Breast epithelium (tissue), 4 donors: ENCODE data around the gene PALMD. TPM values are rescaled to one million over a fixed set of nuclear protein-coding genes. Genes with fewer than 3 reads are reported as not detected.

Source experiments
- DNase-seq, 2 donors: peaks; one replicate each; pipeline ENCODE4 v3.0.0-alpha.2; 2019; ENCODE audit warnings: low spot score in 2 of 2
- H3K27ac ChIP-seq, 2 donors: fragments of 200-600 bp; sonication (generic) in 1 of 2; one replicate each; pipeline ENCODE4 v1.5.1; 2016 to 2019; ENCODE audit warnings: mild to moderate bottlenecking in 1 of 2
- H3K27me3 ChIP-seq, 2 donors: fragments of 200-600 bp; sonication (generic) in 1 of 2; one replicate each; pipeline versions ENCODE4 v1.5.1 to v1.6.0; 2017 to 2019; ENCODE audit warnings: control low read depth in 1 of 2, mild to moderate bottlenecking in 1 of 2
- H3K36me3 ChIP-seq: fragments of 200-600 bp; one replicate; pipeline ENCODE4 v1.5.1; 2019
- H3K4me1 ChIP-seq, 2 donors: fragments of 200-600 bp; sonication (generic); one replicate each; pipeline ENCODE4 v1.5.1; 2016 to 2019; ENCODE audit warnings: control low read depth in 1 of 2
- H3K4me3 ChIP-seq, 3 donors: fragments of 200-600 bp; sonication (generic); 1 replicate in 2 of 3; 2 replicates in 1 of 3; pipeline ENCODE4 v1.5.1; 2016 to 2019; ENCODE audit warnings: mild to moderate bottlenecking in 3 of 3, moderate library complexity in 2 of 3
- H3K9me3 ChIP-seq, 2 donors: fragments of 200-600 bp; sonication (generic) in 1 of 2; one replicate each; pipeline ENCODE4 v1.5.1; 2016 to 2019; ENCODE audit warnings: control low read depth in 1 of 2
- CTCF ChIP-seq, 3 donors: fragments of 450-650 bp; IDR thresholded peaks; one replicate each; pipeline ENCODE4 v1.5.1; 2016 to 2017; ENCODE audit warnings: antibody characterized with exemption in 3 of 3, mild to moderate bottlenecking in 3 of 3, moderate library complexity in 3 of 3
- POLR2A ChIP-seq: fragments of 450-650 bp; IDR thresholded peaks from one replicate; pipeline ENCODE4 v1.6.1; 2016; ENCODE audit warnings: antibody characterized with exemption, mild to moderate bottlenecking, moderate library complexity
- POLR2AphosphoS5 ChIP-seq, 3 donors: sonication (generic); formaldehyde crosslinking; IDR thresholded peaks; one replicate each; pipeline ENCODE4 v1.6.1; 2017; ENCODE audit warnings: antibody characterized with exemption in 3 of 3
- intact Hi-C: fragments of 100-400 bp; cut with DNase I; formaldehyde crosslinking; loops from one replicate; pipeline ENCODE4 v1.15.1; 2023; ENCODE audit warnings: low total_unique reads
- total RNA-seq, 3 donors: library from RNA; depleted of rRNA; stranded (reverse); fragments of >200 nt; gene quantifications; one replicate each; pipeline ENCODE4 v1.1.0, GENCODE V29; 2016

PALMD gene
- total RNA-seq, 3 donors from 2014 or later, result 35.3 to 96.7 (median 77.7) TPM

DNA sequence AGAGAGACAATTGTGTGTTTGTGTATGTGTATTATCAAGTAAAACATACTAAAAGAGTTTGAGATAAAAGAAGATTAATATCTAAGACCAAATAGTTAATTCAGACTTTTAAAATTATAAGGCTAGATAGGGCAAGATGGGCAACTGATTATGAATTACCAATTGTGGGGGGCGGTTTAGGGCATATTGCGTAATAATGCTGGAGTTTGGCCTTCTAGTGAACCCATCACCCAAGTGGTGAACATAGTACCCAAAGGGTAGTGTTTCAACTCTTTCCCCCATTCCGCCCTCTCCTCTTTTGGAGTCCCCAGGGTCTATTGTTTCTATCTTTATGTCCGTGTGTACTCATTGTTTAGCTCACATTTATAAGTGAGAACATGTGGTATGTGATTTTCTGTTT lies 65.1 kb downstream of the PALMD start:
- DNase-seq, result no peak
- Histone ChIP-seq H3K4me3 (no peak overlapping the region), H3K36me3 (peaks cover 5% of the 10 kb centered on the region), H3K27ac (no peak overlapping the region), H3K27me3 (no peaks in the 10 kb centered on the region), H3K9me3 (no peaks in the 10 kb centered on the region), H3K4me1 (no peaks in the 10 kb centered on the region)
- TF ChIP-seq CTCF (IDR thresholded peaks at IDR 0.05) (no peak), POLR2A (no peak)
- intact Hi-C loops, result loop anchor here (10.0 kb wide), 1 partner anchor 1186 kb away; no protein-coding TSS in a partner anchor

GRCh38 chr1:99713006-99713405 lies 67.1 kb downstream of the PALMD start:
- Histone ChIP-seq H3K4me1 (no peaks in the 10 kb centered on the region), H3K27me3 (no peaks in the 10 kb centered on the region), H3K27ac (no peak overlapping the region), H3K4me3 (no peak overlapping the region), H3K36me3 (peaks cover 5% of the 10 kb centered on the region), H3K9me3 (no peaks in the 10 kb centered on the region)
- intact Hi-C loops, result loop anchor here (10.0 kb wide), 1 partner anchor 1188 kb away; no protein-coding TSS in a partner anchor
- no peak for DNase-seq
- TF ChIP-seq POLR2AphosphoS5 (IDR thresholded peaks at IDR 0.05) (no peak), POLR2A (no peak), CTCF (IDR thresholded peaks at IDR 0.05) (no peak)

DNA sequence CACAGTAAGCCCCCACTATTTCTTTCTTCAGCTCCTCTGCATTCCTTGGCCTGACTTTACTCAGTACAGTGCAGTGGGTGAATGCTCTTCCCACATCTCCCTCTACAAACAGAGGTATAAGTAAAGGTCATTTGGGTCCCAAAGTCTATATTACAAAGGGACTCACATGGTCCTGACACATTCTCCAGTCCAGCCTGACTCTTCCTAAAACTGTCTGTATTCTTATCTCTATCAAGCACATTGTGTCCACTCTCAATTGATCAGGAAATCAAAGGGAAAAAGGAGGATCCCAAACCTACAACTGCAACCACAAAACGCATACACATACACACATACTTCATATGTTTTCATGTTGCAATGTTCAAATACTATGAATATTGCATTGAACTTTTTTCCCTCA lies 71.1 kb downstream of the PALMD start:
- no peak for DNase-seq

GRCh38 chr1:99723251-99723650 lies 77.3 kb downstream of the PALMD start:
- intact Hi-C loops, result no loop called here

More for the DNA sequence above, 71.1 kb downstream of the PALMD start:
- Histone ChIP-seq H3K36me3 (peaks cover 5% of the 10 kb centered on the region), H3K9me3 (no peaks in the 10 kb centered on the region), H3K27me3 (no peaks in the 10 kb centered on the region), H3K4me1 (no peaks in the 10 kb centered on the region), H3K27ac (no peak overlapping the region), H3K4me3 (no peak overlapping the region)
- intact Hi-C loops, result loop anchor here (10.0 kb wide), 1 partner anchor 1192 kb away; no protein-coding TSS in a partner anchor
- TF ChIP-seq POLR2AphosphoS5 (IDR thresholded peaks at IDR 0.05), result no peak
- TF ChIP-seq CTCF (IDR thresholded peaks at IDR 0.05), result no peak
- TF ChIP-seq POLR2A, result no peak

DNA sequence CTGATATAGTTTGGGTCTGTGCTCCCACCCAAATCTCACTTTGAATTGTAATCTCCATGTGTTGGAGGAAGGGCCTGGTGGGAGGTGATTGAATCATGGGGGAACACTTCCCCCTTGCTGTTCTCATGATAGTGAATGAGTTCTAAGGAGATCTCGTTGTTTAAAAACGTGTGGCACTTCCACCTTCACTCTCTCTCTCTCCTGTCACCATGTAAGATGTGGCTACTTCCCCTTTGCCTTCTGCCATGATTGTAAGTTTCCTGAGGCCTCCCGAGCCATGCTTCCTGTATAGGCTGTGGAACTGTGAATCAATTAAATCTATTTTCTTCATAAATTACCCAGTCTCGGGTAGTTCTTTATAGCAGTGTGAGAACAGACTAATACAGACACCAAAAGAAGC lies 80.1 kb downstream of the PALMD start:
- intact Hi-C loops, result no loop called here
- Histone ChIP-seq H3K4me1 (no peaks in the 10 kb centered on the region), H3K27ac (no peak overlapping the region), H3K27me3 (no peaks in the 10 kb centered on the region), H3K4me3 (no peak overlapping the region), H3K9me3 (no peaks in the 10 kb centered on the region), H3K36me3 (no peaks in the 10 kb centered on the region)
- no peak for DNase-seq
- no peak for TF ChIP-seq CTCF (IDR thresholded peaks at IDR 0.05)
- TF ChIP-seq POLR2AphosphoS5 (IDR thresholded peaks at IDR 0.05), result no peak
- TF ChIP-seq POLR2A, result no peak

More at GRCh38 chr1:99723251-99723650, 77.3 kb downstream of the PALMD start:
- Histone ChIP-seq H3K27ac (no peak overlapping the region), H3K9me3 (no peaks in the 10 kb centered on the region), H3K4me3 (no peak overlapping the region), H3K4me1 (no peaks in the 10 kb centered on the region), H3K36me3 (no peaks in the 10 kb centered on the region), H3K27me3 (no peaks in the 10 kb centered on the region)
- TF ChIP-seq POLR2A, result no peak
- no peak for TF ChIP-seq POLR2AphosphoS5 (IDR thresholded peaks at IDR 0.05)
- no peak for TF ChIP-seq CTCF (IDR thresholded peaks at IDR 0.05)
- DNase-seq, result no peak
